WERI-Rb-1 (cell line): ENCODE results near the gene TM9SF4.

Source experiments
- DNase-seq: peaks from one replicate; pipeline ENCODE4 v3.0.0-alpha.2; 2020
- H3K27ac ChIP-seq: fragments of 250-450 bp; sonication (Bioruptor Pico); 2 replicates; pipeline ENCODE4 v1.5.1; 2020; ENCODE audit warnings: mild to moderate bottlenecking, moderate library complexity
- H3K27me3 ChIP-seq: fragments of 250-450 bp; sonication (Bioruptor Pico); 2 replicates; pipeline ENCODE4 v1.5.1; 2021; ENCODE audit warnings: mild to moderate bottlenecking, low read depth, moderate library complexity; ENCODE audit not compliant: insufficient read depth, severe bottlenecking
- H3K36me3 ChIP-seq: fragments of 250-450 bp; sonication (Bioruptor Pico); 2 replicates; pipeline ENCODE4 v1.5.1; 2020; ENCODE audit warnings: mild to moderate bottlenecking, moderate library complexity
- H3K4me3 ChIP-seq: 2 replicates; pipeline ENCODE4 v1.5.1; 2011; ENCODE audit warnings: low read depth, mild to moderate bottlenecking, control low read depth, low read length
- H3K9me3 ChIP-seq: fragments of 250-450 bp; sonication (Bioruptor Pico); 2 replicates; pipeline ENCODE4 v1.5.1; 2021; ENCODE audit warnings: mild to moderate bottlenecking, moderate library complexity; ENCODE audit not compliant: severe bottlenecking
- TF ChIP-seq, protein P1 (sequence below): IDR thresholded peaks from 2 replicates; pipeline ENCODE4 v1.5.1; 2011; ENCODE audit warnings: low read depth, mild to moderate bottlenecking, control low read depth, inconsistent platforms, low read length

Gene TM9SF4

DNA sequence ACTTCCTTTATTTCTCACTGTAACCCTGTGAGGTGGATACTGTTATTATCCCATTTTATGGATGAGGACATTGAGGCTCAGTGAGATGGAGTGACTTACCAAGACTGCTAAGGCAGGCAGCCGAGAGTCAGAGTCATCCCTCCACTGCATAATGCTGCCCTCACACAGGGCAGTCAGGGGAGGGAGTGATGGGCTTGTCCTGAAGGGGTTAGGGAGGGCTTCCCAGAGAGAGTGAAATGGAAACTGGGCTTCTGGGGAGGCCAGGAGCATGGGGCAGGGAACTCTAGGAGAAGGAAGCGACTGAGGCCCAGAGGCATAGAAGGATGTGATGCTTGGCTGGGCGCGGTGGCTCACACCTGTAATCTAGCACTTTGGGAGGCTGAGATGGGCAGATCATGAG lies 31.1 kb downstream of the TM9SF4 start:
- TF ChIP-seq, protein P1, sequence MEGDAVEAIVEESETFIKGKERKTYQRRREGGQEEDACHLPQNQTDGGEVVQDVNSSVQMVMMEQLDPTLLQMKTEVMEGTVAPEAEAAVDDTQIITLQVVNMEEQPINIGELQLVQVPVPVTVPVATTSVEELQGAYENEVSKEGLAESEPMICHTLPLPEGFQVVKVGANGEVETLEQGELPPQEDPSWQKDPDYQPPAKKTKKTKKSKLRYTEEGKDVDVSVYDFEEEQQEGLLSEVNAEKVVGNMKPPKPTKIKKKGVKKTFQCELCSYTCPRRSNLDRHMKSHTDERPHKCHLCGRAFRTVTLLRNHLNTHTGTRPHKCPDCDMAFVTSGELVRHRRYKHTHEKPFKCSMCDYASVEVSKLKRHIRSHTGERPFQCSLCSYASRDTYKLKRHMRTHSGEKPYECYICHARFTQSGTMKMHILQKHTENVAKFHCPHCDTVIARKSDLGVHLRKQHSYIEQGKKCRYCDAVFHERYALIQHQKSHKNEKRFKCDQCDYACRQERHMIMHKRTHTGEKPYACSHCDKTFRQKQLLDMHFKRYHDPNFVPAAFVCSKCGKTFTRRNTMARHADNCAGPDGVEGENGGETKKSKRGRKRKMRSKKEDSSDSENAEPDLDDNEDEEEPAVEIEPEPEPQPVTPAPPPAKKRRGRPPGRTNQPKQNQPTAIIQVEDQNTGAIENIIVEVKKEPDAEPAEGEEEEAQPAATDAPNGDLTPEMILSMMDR: no peak
- Histone ChIP-seq H3K9me3 (no peaks in the 10 kb centered on the region), H3K4me3 (no peak overlapping the region), H3K27ac (no peak overlapping the region), H3K36me3 (peaks cover 56% of the 10 kb centered on the region), H3K27me3 (no peaks in the 10 kb centered on the region)
- no peak for DNase-seq

- TF ChIP-seq, protein P1: no peak
- no peak for DNase-seq
- H3K27ac ChIP-seq: no peak overlapping the region
- H3K4me3 ChIP-seq: no peak overlapping the region
- no peaks in the 10 kb centered on the region for H3K27me3 ChIP-seq
- no peaks in the 10 kb centered on the region for H3K9me3 ChIP-seq
- H3K36me3 ChIP-seq: peaks cover 59% of the 10 kb centered on the region
Observed at GRCh38 chr20:32141465-32141980, 32.0 kb downstream of the TM9SF4 start.

DNA sequence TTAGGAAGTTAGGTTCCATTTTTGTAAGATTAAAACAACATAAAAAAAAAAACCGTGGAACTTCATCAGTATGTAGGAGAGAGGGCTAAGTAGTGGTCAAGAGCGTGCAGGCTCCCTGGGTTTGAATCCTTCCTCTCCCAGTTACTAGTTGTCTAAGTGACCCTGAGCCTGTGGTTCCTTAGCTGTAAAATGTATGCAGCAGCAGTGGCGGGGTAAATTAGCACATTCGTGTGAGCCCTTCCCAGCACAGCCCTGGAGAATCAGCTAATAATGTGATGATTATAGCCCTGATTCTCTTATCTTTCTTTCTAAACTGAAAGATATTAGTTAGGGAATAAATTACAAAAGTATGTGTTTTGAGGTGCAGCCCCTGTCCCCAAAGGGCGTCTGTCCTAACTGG lies 32.6 kb downstream of the TM9SF4 start:
- TF ChIP-seq, protein P1: no peak
- Histone ChIP-seq H3K4me3 (no peak overlapping the region), H3K9me3 (no peaks in the 10 kb centered on the region), H3K27ac (no peak overlapping the region), H3K36me3 (peaks cover 57% of the 10 kb centered on the region), H3K27me3 (no peaks in the 10 kb centered on the region)
- no peak for DNase-seq

GRCh38 chr20:32142991-32143390 lies 33.5 kb downstream of the TM9SF4 start:
- H3K27ac ChIP-seq: no peak overlapping the region
- TF ChIP-seq, protein P1: no peak
- H3K9me3 ChIP-seq: no peaks in the 10 kb centered on the region
- H3K4me3 ChIP-seq: no peak overlapping the region
- H3K36me3 ChIP-seq: peaks cover 61% of the 10 kb centered on the region
- no peak for DNase-seq
- no peaks in the 10 kb centered on the region for H3K27me3 ChIP-seq

DNA sequence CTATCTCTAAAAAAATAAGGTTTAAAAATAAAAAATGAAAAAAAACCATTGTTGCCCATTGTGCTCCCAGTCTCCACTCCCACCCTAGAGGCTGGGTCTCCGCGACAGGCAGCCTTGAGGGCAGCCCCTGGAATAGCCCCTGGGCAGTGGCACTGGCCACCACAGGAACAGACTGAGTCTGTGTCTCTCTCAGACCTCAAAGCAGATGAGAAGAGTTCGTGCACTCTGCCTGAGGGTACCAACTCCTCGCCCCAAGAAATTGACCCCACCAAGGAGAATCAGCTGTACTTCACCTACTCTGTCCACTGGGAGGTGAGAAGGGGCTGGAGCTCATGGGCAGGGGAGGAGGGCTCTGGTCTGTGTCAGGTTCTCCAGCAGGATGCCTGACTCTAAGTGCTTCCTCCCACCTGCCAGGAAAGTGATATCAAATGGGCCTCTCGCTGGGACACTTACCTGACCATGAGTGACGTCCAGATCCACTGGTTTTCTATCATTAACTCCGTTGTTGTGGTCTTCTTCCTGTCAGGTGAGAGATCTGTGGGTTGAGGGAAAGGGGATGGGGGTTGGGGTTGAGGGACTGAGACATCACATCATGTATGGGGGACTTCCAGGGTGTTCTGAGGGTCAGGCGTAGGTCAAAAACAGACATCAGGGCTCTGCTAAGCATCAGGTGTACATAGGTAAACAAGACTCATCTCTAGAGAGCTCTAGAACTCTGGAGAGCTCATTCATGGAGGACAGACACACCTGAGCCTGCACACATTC lies 35.6 kb downstream of the TM9SF4 start:
- no peaks in the 10 kb centered on the region for H3K27me3 ChIP-seq
- TF ChIP-seq, protein P1: no peak
- H3K9me3 ChIP-seq: no peaks in the 10 kb centered on the region
- no peak overlapping the region for H3K27ac ChIP-seq
- no peak overlapping the region for H3K4me3 ChIP-seq
- DNase-seq: no peak
- peaks cover 72% of the 10 kb centered on the region for H3K36me3 ChIP-seq
